IgD-negative memory B cell (primary cell): ENCODE measurements around the gene SLC2A9. TPM values are rescaled to one million over a fixed set of nuclear protein-coding genes. Genes with fewer than 3 reads are reported as not detected.

ENCODE experiments used
- H3K27ac Mint-ChIP-seq, 3 donors: one replicate each; pipeline ENCODE4 v1.8.0; 2020 to 2022; ENCODE audit warnings: mild to moderate bottlenecking in 3 of 3, mixed read lengths in 3 of 3, moderate library complexity in 1 of 3
- H3K27me3 Mint-ChIP-seq: one replicate; pipeline ENCODE4 v1.8.0; 2021; ENCODE audit warnings: mixed read lengths
- H3K36me3 Mint-ChIP-seq: one replicate; pipeline ENCODE4 v1.8.0; 2020; ENCODE audit warnings: mild to moderate bottlenecking, mixed read lengths
- H3K4me1 Mint-ChIP-seq, 3 donors: one replicate each; pipeline ENCODE4 v1.8.0; 2020 to 2022; ENCODE audit warnings: mixed read lengths in 3 of 3, mild to moderate bottlenecking in 1 of 3
- H3K4me3 Mint-ChIP-seq, 4 donors: one replicate each; pipeline ENCODE4 v1.8.0; 2020 to 2022; ENCODE audit warnings: mild to moderate bottlenecking in 4 of 4, mixed read lengths in 4 of 4, moderate library complexity in 3 of 4
- H3K9me3 Mint-ChIP-seq, 3 donors: one replicate each; pipeline ENCODE4 v1.8.0; 2020 to 2021; ENCODE audit warnings: mixed read lengths in 3 of 3, mild to moderate bottlenecking in 1 of 3
- polyA plus RNA-seq: library from polyadenylated mRNA; unstranded; fragments of 300-500 nt; fragmentation: Illumina TruSeq; gene quantifications from one replicate; pipeline ENCODE4 v1.2.3, GENCODE V29; 2021

Gene SLC2A9
- polyA plus RNA-seq, 1 donor from 2014 or later, result 0.41 TPM

- peak overlapping the region in 1 of 3 donors; percentile 29 for H3K27ac Mint-ChIP-seq
- H3K9me3 Mint-ChIP-seq, result peaks cover 0 to 2% (median 0%) of the 10 kb centered on the region in 3 donors
- peaks cover 6 to 23% (median 10%) of the 10 kb centered on the region in 3 donors for H3K4me1 Mint-ChIP-seq
- no peaks in the 10 kb centered on the region for H3K27me3 Mint-ChIP-seq
- no peaks in the 10 kb centered on the region for H3K36me3 Mint-ChIP-seq
- no peak overlapping the region for H3K4me3 Mint-ChIP-seq
Observed at GRCh38 chr4:10005632-10006031, 15.7 kb downstream of the SLC2A9 start.

- peaks cover 11 to 35% (median 18%) of the 10 kb centered on the region in 3 donors for H3K4me1 Mint-ChIP-seq
- H3K27ac Mint-ChIP-seq, result no peak overlapping the region
- H3K36me3 Mint-ChIP-seq, result no peaks in the 10 kb centered on the region
- H3K9me3 Mint-ChIP-seq, result peaks cover 0 to 2% (median 0%) of the 10 kb centered on the region in 3 donors
- no peaks in the 10 kb centered on the region for H3K27me3 Mint-ChIP-seq
- H3K4me3 Mint-ChIP-seq, result no peak overlapping the region
Observed at GRCh38 chr4:10003666-10004065, 17.6 kb downstream of the SLC2A9 start.

GRCh38 chr4:10002278-10002677, 19.0 kb downstream of the SLC2A9 start:
- peaks cover 0 to 2% (median 0%) of the 10 kb centered on the region in 3 donors for H3K9me3 Mint-ChIP-seq
- H3K4me3 Mint-ChIP-seq, result peak overlapping the region in 1 of 4 donors; percentile 65
- H3K36me3 Mint-ChIP-seq, result no peaks in the 10 kb centered on the region
- peak overlapping the region in 1 of 3 donors; percentile 83 for H3K27ac Mint-ChIP-seq
- no peaks in the 10 kb centered on the region for H3K27me3 Mint-ChIP-seq
- peaks cover 11 to 31% (median 16%) of the 10 kb centered on the region in 3 donors for H3K4me1 Mint-ChIP-seq

- Mint-ChIP-seq H3K27me3 (no peaks in the 10 kb centered on the region), H3K4me1 (peaks cover 11 to 26% (median 12%) of the 10 kb centered on the region in 3 donors), H3K9me3 (peaks cover 0 to 2% (median 0%) of the 10 kb centered on the region in 3 donors), H3K27ac (no peak overlapping the region), H3K4me3 (peak overlapping the region in 1 of 4 donors; percentile 14), H3K36me3 (no peaks in the 10 kb centered on the region)
Observed at GRCh38 chr4:10001757-10002156, 19.5 kb downstream of the SLC2A9 start.

- Mint-ChIP-seq H3K9me3 (peaks cover 0 to 2% (median 0%) of the 10 kb centered on the region in 3 donors), H3K4me1 (peaks cover 5 to 14% (median 7%) of the 10 kb centered on the region in 3 donors), H3K36me3 (peaks cover 2% of the 10 kb centered on the region)
Observed at GRCh38 chr4:9999956-10000561, 21.2 kb downstream of the SLC2A9 start.

GRCh38 chr4:9997886-9998285, 23.4 kb downstream of the SLC2A9 start:
- Mint-ChIP-seq H3K27ac (no peak overlapping the region), H3K36me3 (peaks cover 4% of the 10 kb centered on the region), H3K9me3 (no peaks in the 10 kb centered on the region), H3K4me1 (peaks cover 5 to 17% (median 13%) of the 10 kb centered on the region in 3 donors), H3K4me3 (no peak overlapping the region), H3K27me3 (no peaks in the 10 kb centered on the region)

More at GRCh38 chr4:9999956-10000561, 21.2 kb downstream of the SLC2A9 start:
- no peaks in the 10 kb centered on the region for H3K27me3 Mint-ChIP-seq
- no peak overlapping the region for H3K27ac Mint-ChIP-seq
- H3K4me3 Mint-ChIP-seq, result peak overlapping the region in 1 of 4 donors; percentile 56

GRCh38 chr4:9996319-9997110, 24.8 kb downstream of the SLC2A9 start:
- no peaks in the 10 kb centered on the region for H3K27me3 Mint-ChIP-seq
- H3K27ac Mint-ChIP-seq, result no peak overlapping the region
- peaks cover 5 to 17% (median 13%) of the 10 kb centered on the region in 3 donors for H3K4me1 Mint-ChIP-seq
- no peaks in the 10 kb centered on the region for H3K9me3 Mint-ChIP-seq
- peaks cover 4% of the 10 kb centered on the region for H3K36me3 Mint-ChIP-seq
- H3K4me3 Mint-ChIP-seq, result no peak overlapping the region

GRCh38 chr4:9994246-9994847, 26.9 kb downstream of the SLC2A9 start:
- H3K4me3 Mint-ChIP-seq, result no peak overlapping the region

GRCh38 chr4:9989918-9990635, 31.2 kb downstream of the SLC2A9 start:
- no peak overlapping the region for H3K4me3 Mint-ChIP-seq
- peaks cover 0 to 7% (median 2%) of the 10 kb centered on the region in 3 donors for H3K4me1 Mint-ChIP-seq
- no peaks in the 10 kb centered on the region for H3K9me3 Mint-ChIP-seq
- no peak overlapping the region for H3K27ac Mint-ChIP-seq
- H3K36me3 Mint-ChIP-seq, result peaks cover 2% of the 10 kb centered on the region
- no peaks in the 10 kb centered on the region for H3K27me3 Mint-ChIP-seq

More at GRCh38 chr4:9994246-9994847, 26.9 kb downstream of the SLC2A9 start:
- Mint-ChIP-seq H3K27ac (peak overlapping the region in 1 of 3 donors; percentile 53), H3K36me3 (peaks cover 4% of the 10 kb centered on the region), H3K9me3 (no peaks in the 10 kb centered on the region), H3K27me3 (no peaks in the 10 kb centered on the region), H3K4me1 (peaks cover 3 to 7% (median 3%) of the 10 kb centered on the region in 3 donors)

- H3K4me1 Mint-ChIP-seq, result peaks cover 0 to 1% (median 0%) of the 10 kb centered on the region in 3 donors
- no peak overlapping the region for H3K4me3 Mint-ChIP-seq
- no peaks in the 10 kb centered on the region for H3K27me3 Mint-ChIP-seq
Observed at GRCh38 chr4:9988933-9989332, 32.4 kb downstream of the SLC2A9 start.

GRCh38 chr4:9988363-9988749, 32.9 kb downstream of the SLC2A9 start:
- Mint-ChIP-seq H3K27ac (no peak overlapping the region), H3K4me1 (peaks cover 0 to 1% (median 0%) of the 10 kb centered on the region in 3 donors), H3K36me3 (no peaks in the 10 kb centered on the region), H3K27me3 (no peaks in the 10 kb centered on the region), H3K4me3 (no peak overlapping the region), H3K9me3 (no peaks in the 10 kb centered on the region)

More at GRCh38 chr4:9988933-9989332, 32.4 kb downstream of the SLC2A9 start:
- Mint-ChIP-seq H3K36me3 (no peaks in the 10 kb centered on the region), H3K27ac (no peak overlapping the region), H3K9me3 (no peaks in the 10 kb centered on the region)

GRCh38 chr4:9987749-9988362, 33.4 kb downstream of the SLC2A9 start:
- H3K36me3 Mint-ChIP-seq, result no peaks in the 10 kb centered on the region
- H3K4me1 Mint-ChIP-seq, result peaks cover 0 to 1% (median 0%) of the 10 kb centered on the region in 3 donors
- no peak overlapping the region for H3K4me3 Mint-ChIP-seq
- H3K27ac Mint-ChIP-seq, result no peak overlapping the region
- no peaks in the 10 kb centered on the region for H3K9me3 Mint-ChIP-seq
- no peaks in the 10 kb centered on the region for H3K27me3 Mint-ChIP-seq

- Mint-ChIP-seq H3K27ac (no peak overlapping the region), H3K27me3 (no peaks in the 10 kb centered on the region), H3K4me3 (no peak overlapping the region), H3K4me1 (no peaks in the 10 kb centered on the region), H3K36me3 (peaks cover 4% of the 10 kb centered on the region), H3K9me3 (peaks cover 0 to 3% (median 2%) of the 10 kb centered on the region in 3 donors)
Observed at GRCh38 chr4:9984621-9985020, 36.7 kb downstream of the SLC2A9 start.

- Mint-ChIP-seq H3K9me3 (peaks cover 0 to 3% (median 2%) of the 10 kb centered on the region in 3 donors), H3K4me3 (no peak overlapping the region), H3K27me3 (no peaks in the 10 kb centered on the region), H3K4me1 (no peaks in the 10 kb centered on the region), H3K36me3 (peaks cover 4% of the 10 kb centered on the region), H3K27ac (no peak overlapping the region)
Observed at GRCh38 chr4:9983211-9983610, 38.1 kb downstream of the SLC2A9 start.
